Stimulated activated naive B cell treated with anti-CD40 and anti-IgM and Interleukin-4, amounts not matched to agents 10 μg/mL and 1 μg/mL and 100 μg/mL, for 72 hours (primary cell): ENCODE data around the gene TAF11L7.
A peak's percentile ranks its signal among the peaks of the same experiment; 100 is the strongest.
"Not testable (repeated sequence)": the region's sequence is repeated elsewhere in the genome, so short reads cannot be mapped to it uniquely, and the experiment has no call there.

Experiments
- ATAC-seq, 2 donors: fragments of 150-1000 bp; cut with Tn5 transposase; replicated peaks; 2 replicates each; pipeline ENCODE4 v1.10.0; 2021; ENCODE audit warnings: moderate library complexity in 1 of 2
- DNase-seq: peaks from one replicate; pipeline ENCODE4 v3.0.0; 2021
- H3K27ac Mint-ChIP-seq: one replicate; pipeline ENCODE4 v1.8.0; 2022; ENCODE audit warnings: mild to moderate bottlenecking, mixed read lengths
- H3K27me3 Mint-ChIP-seq, 2 donors: one replicate each; pipeline ENCODE4 v1.8.0; 2022; ENCODE audit warnings: mixed read lengths in 2 of 2
- H3K36me3 Mint-ChIP-seq, 2 donors: one replicate each; pipeline ENCODE4 v1.8.0; 2022; ENCODE audit warnings: mixed read lengths in 2 of 2, mild to moderate bottlenecking in 1 of 2
- H3K4me1 Mint-ChIP-seq, 2 donors: one replicate each; pipeline ENCODE4 v1.8.0; 2022; ENCODE audit warnings: mixed read lengths in 2 of 2, mild to moderate bottlenecking in 1 of 2
- H3K4me3 Mint-ChIP-seq, 2 donors: one replicate each; pipeline ENCODE4 v1.8.0; 2022; ENCODE audit warnings: mild to moderate bottlenecking in 2 of 2, mixed read lengths in 2 of 2, moderate library complexity in 1 of 2
- H3K9me3 Mint-ChIP-seq, 2 donors: one replicate each; pipeline ENCODE4 v1.8.0; 2022; ENCODE audit warnings: mixed read lengths in 2 of 2, mild to moderate bottlenecking in 1 of 2

Gene TAF11L7

DNA sequence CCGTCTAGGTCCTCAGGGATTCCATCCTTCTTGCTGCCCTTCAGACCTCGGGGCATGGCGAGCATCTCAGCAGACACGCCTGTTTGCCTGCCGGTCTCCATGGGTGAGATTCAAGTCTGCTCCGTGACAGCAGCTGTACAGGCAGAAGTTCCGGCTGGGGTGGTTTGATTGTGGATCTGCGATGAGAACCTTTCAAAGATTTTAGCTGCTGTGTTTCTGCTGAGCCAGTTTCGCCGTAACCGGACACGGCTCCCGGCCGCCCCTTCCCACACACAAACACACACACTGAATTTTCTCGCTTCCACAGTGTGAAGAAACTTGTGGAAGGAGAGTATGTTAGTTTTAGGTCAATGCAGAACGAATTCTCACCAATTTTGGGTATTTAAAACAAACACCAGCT lies at the start of gene TAF11L7:
Gene TAF11L7, minus strand, starts transcription at position 101 of the 400 bp plus-strand sequence.
- H3K9me3 Mint-ChIP-seq, ATAC-seq: not testable (repeated sequence)

GRCh38 chr5:17634160-17634559 lies 48.6 kb upstream of the TAF11L7 start, which contains the start of gene TAF11L14:
Gene TAF11L14, plus strand, starts transcription at chr5:17634460.
- H3K27me3 Mint-ChIP-seq = no peaks in the 10 kb centered on the region
- peak within 1 kb of the TSS; percentile 47 for H3K27ac Mint-ChIP-seq
- H3K4me3 Mint-ChIP-seq = no peak within 1 kb of the TSS
- ATAC-seq (no peak), DNase-seq (no peak)
- no peaks in the 10 kb centered on the region for H3K4me1 Mint-ChIP-seq
- H3K36me3 Mint-ChIP-seq = no peaks in the 10 kb centered on the region
- H3K9me3 Mint-ChIP-seq = no peaks in the 10 kb centered on the region

More for the DNA sequence above, at the start of gene TAF11L7:
- H3K4me3 Mint-ChIP-seq, H3K4me1 Mint-ChIP-seq, H3K27me3 Mint-ChIP-seq, H3K36me3 Mint-ChIP-seq, H3K27ac Mint-ChIP-seq, DNase-seq: not testable (repeated sequence)

GRCh38 chr5:17631788-17632187 lies 46.2 kb upstream of the TAF11L7 start, which contains the start of gene TAF11L13:
Gene TAF11L13, plus strand, starts transcription at chr5:17632088.
- not testable (repeated sequence) for H3K4me3 Mint-ChIP-seq, ATAC-seq, H3K4me1 Mint-ChIP-seq, H3K36me3 Mint-ChIP-seq, H3K9me3 Mint-ChIP-seq, H3K27ac Mint-ChIP-seq, DNase-seq, H3K27me3 Mint-ChIP-seq

- H3K36me3 Mint-ChIP-seq = no peaks in the 10 kb centered on the region
- H3K4me1 Mint-ChIP-seq = no peaks in the 10 kb centered on the region
- no peak overlapping the region for H3K27ac Mint-ChIP-seq
These were observed 40.1 kb upstream of the TAF11L7 start for GRCh38 chr5:17625686-17626085.

GRCh38 chr5:17620627-17621026 lies 35.1 kb upstream of the TAF11L7 start:
- Mint-ChIP-seq H3K27me3 (no peaks in the 10 kb centered on the region), H3K36me3 (no peaks in the 10 kb centered on the region), H3K4me3 (no peak overlapping the region), H3K27ac (no peak overlapping the region), H3K9me3 (peaks cover 0 to 2% of the 10 kb centered on the region in 2 donors), H3K4me1 (no peaks in the 10 kb centered on the region)
- ATAC-seq (no peak), DNase-seq (no peak)

More at GRCh38 chr5:17625686-17626085, 40.1 kb upstream of the TAF11L7 start:
- H3K9me3 Mint-ChIP-seq = peaks cover 0 to 2% of the 10 kb centered on the region in 2 donors
- ATAC-seq (no peak), DNase-seq (no peak)
- H3K4me3 Mint-ChIP-seq = no peak overlapping the region
- no peaks in the 10 kb centered on the region for H3K27me3 Mint-ChIP-seq

- peaks cover 0 to 2% of the 10 kb centered on the region in 2 donors for H3K9me3 Mint-ChIP-seq
- no peaks in the 10 kb centered on the region for H3K36me3 Mint-ChIP-seq
- no peak overlapping the region for H3K4me3 Mint-ChIP-seq
- H3K4me1 Mint-ChIP-seq = no peaks in the 10 kb centered on the region
- ATAC-seq (no peak), DNase-seq (no peak)
- no peaks in the 10 kb centered on the region for H3K27me3 Mint-ChIP-seq
- no peak overlapping the region for H3K27ac Mint-ChIP-seq
These were observed 33.8 kb upstream of the TAF11L7 start for GRCh38 chr5:17619354-17619753.

DNA sequence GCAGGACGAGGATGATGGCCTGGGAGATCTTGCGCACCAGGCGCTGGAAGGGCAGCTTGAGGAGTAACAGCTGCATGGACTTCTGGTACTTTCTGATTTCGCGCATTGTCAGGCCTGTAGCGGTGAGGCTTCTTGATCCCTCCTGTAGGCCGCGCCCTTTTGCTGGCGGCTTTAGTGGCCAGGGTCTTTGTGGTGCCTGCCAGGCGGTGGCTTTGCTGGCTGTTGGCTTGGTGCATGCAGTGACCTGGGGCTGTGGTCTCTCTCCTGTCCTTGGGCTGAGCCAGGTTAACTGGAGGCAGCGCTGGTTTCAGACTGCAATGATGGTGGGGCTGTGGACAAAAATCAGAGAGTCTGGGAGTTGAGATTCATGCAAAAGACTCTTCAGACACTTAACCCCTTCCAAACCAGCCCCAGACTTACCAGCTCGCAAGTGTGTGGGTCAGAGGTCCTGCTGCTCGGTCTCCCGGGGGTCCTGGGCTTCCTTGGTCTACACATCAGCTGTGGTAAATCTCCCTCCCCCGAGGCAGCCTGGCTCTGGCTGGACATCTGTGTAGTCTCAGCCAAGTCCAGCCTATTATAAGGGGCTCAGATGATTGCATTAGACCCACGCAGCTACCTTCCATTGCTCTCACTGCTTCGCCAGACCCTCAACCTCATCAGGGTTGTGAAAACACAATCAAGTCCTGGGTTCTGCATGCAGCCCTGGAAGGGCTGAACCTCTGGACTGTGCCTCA lies 29.5 kb upstream of the TAF11L7 start:
- no peak overlapping the region for H3K4me3 Mint-ChIP-seq
- H3K27me3 Mint-ChIP-seq = peaks cover 0 to 5% of the 10 kb centered on the region in 2 donors
- ATAC-seq (no peak), DNase-seq (no peak)
- no peaks in the 10 kb centered on the region for H3K36me3 Mint-ChIP-seq
- H3K9me3 Mint-ChIP-seq = peaks cover 0 to 2% of the 10 kb centered on the region in 2 donors
- no peak overlapping the region for H3K27ac Mint-ChIP-seq
- no peaks in the 10 kb centered on the region for H3K4me1 Mint-ChIP-seq

DNA sequence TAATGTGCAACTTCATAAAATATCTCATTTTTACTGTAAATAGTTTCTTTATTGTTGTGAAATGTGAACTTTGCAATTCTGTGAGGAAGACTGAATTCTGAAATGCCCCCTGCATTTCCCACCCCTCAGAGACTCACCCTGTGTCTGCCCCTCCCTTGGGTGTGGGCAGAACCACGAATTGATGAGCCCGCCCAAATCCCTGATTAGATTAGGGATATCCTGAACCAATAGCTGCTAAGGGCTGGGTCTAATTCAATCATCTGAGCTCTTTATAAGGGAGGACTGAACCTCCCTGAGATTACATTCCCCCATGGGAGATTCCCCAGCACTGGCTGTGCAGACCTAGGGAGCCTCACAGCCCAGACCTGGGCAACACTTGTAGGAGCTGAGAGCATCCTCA lies 24.5 kb upstream of the TAF11L7 start, which contains the start of gene TAF11L12:
Gene TAF11L12, plus strand, starts transcription at position 301 of the 400 bp plus-strand sequence.
- ATAC-seq, DNase-seq, H3K4me1 Mint-ChIP-seq, H3K27ac Mint-ChIP-seq, H3K9me3 Mint-ChIP-seq, H3K4me3 Mint-ChIP-seq, H3K36me3 Mint-ChIP-seq, H3K27me3 Mint-ChIP-seq: not testable (repeated sequence)

GRCh38 chr5:17607461-17607860 lies 21.9 kb upstream of the TAF11L7 start:
- H3K9me3 Mint-ChIP-seq, H3K27ac Mint-ChIP-seq, H3K27me3 Mint-ChIP-seq, ATAC-seq, DNase-seq, H3K36me3 Mint-ChIP-seq, H3K4me3 Mint-ChIP-seq, H3K4me1 Mint-ChIP-seq: not testable (repeated sequence)

DNA sequence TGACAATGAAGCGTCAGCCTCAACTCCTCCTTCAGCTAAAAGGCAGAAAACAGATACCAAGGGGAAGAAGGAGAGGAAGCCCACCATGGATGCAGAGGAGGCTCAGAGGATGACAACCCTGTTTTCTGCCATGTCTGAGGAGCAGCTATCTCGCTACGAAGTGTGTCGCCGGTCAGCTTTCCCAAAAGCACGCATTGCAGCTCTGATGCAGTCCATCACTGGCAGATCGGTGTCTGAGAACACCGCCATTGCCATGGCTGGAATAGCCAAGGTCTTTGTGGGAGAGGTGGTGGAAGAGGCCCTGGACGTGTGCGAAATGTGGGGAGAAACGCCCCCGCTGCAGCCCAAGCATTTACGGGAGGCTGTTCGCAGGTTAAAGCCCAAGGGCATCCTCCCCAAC lies 19.4 kb upstream of the TAF11L7 start:
- Mint-ChIP-seq H3K9me3 (no peaks in the 10 kb centered on the region), H3K27me3 (no peaks in the 10 kb centered on the region), H3K36me3 (no peaks in the 10 kb centered on the region), H3K4me3 (no peak overlapping the region), H3K27ac (no peak overlapping the region), H3K4me1 (no peaks in the 10 kb centered on the region)
- no peak for DNase-seq
- ATAC-seq = no peak

DNA sequence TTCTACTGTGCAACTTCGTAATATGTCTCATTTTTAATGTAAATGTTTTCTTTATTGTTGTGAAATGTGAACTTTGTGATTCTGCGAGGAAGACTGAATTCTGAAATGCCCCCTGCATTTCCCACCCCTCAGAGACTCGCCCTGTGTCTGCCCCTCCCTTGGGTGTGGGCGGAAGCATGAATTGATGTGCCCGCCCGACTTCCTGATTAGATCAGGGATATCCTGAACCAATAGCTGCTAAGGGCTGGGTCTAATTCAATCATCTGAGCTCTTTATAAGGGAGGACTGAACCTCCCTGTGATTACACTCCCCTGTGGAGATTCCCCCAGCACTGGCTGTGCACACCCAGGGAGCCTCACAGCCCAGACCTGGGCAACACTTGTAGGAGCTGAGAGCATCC lies 18.3 kb upstream of the TAF11L7 start, which contains the start of gene TAF11L11:
Gene TAF11L11, plus strand, starts transcription at position 304 of the 400 bp plus-strand sequence.
- not testable (repeated sequence) for DNase-seq, H3K36me3 Mint-ChIP-seq, H3K4me1 Mint-ChIP-seq, H3K9me3 Mint-ChIP-seq, ATAC-seq, H3K4me3 Mint-ChIP-seq, H3K27me3 Mint-ChIP-seq, H3K27ac Mint-ChIP-seq

GRCh38 chr5:17597728-17598127 lies 12.2 kb upstream of the TAF11L7 start, which contains the start of gene TAF11L10:
Gene TAF11L10, minus strand, starts transcription at chr5:17597828.
- H3K27ac Mint-ChIP-seq, H3K9me3 Mint-ChIP-seq, ATAC-seq, H3K27me3 Mint-ChIP-seq, H3K36me3 Mint-ChIP-seq, DNase-seq, H3K4me1 Mint-ChIP-seq, H3K4me3 Mint-ChIP-seq: not testable (repeated sequence)

GRCh38 chr5:17594255-17594654 lies 8.7 kb upstream of the TAF11L7 start, which contains the start of gene TAF11L9:
Gene TAF11L9, minus strand, starts transcription at chr5:17594394.
- not testable (repeated sequence) for H3K4me3 Mint-ChIP-seq, H3K9me3 Mint-ChIP-seq, H3K4me1 Mint-ChIP-seq, H3K36me3 Mint-ChIP-seq, ATAC-seq, H3K27me3 Mint-ChIP-seq, H3K27ac Mint-ChIP-seq
- peak; percentile 0 for DNase-seq

DNA sequence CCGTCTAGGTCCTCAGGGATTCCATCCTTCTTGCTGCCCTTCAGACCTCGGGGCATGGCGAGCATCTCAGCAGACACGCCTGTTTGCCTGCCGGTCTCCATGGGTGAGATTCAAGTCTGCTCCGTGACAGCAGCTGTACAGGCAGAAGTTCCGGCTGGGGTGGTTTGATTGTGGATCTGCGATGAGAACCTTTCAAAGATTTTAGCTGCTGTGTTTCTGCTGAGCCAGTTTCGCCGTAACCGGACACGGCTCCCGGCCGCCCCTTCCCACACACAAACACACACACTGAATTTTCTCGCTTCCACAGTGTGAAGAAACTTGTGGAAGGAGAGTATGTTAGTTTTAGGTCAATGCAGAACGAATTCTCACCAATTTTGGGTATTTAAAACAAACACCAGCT lies 5.3 kb upstream of the TAF11L7 start, which contains the start of gene TAF11L8:
Gene TAF11L8, minus strand, starts transcription at position 101 of the 400 bp plus-strand sequence.
- H3K27ac Mint-ChIP-seq, H3K36me3 Mint-ChIP-seq, H3K27me3 Mint-ChIP-seq, DNase-seq, H3K4me3 Mint-ChIP-seq, ATAC-seq, H3K4me1 Mint-ChIP-seq, H3K9me3 Mint-ChIP-seq: not testable (repeated sequence)
